Measurements from ENCODE around the gene PIK3C2B. TPM values are rescaled to one million over a fixed set of nuclear protein-coding genes. Genes with fewer than 3 reads are reported as not detected.

The PIK3C2B gene
- total and polyA plus RNA-seq, 9 donors, result 5.6 to 26.0 (median 11.0) TPM

DNA sequence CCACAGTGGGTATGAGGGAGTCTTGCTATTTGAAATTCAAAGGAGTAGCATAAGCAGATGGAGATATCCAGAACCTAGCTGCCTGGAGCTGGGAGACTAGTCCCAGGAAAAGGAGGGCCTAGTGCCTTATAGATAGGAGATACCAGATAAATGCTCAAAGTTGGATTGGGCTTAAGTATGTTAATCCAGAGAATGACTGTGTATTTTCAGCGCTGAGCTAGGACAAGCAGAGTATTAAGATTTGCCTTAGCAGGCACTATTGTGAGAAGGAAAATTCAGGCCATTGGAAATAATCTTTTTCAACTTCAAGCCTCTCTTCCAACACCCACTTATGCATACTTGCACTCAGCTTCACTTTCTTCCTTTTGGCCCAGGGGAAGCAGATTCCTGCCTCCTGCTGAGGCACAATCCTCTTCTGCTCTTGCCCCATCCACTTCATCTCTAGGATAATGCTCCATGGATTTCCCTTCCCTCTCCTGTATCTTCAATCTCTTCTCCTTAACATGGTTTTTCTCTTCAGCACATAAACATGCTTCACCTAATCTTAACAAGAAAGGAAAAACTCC is 21.1 kb downstream of the PIK3C2B start:
- Histone ChIP-seq H3K27me3 (no peaks in the 10 kb centered on the region), H3K36me3 (no peaks in the 10 kb centered on the region), H3K27ac (no peak overlapping the region), H3K4me1 (ENCODE audit: insufficient read depth) (no peaks in the 10 kb centered on the region), H3K9me3 (no peaks in the 10 kb centered on the region), H3K4me3 (no peak overlapping the region)
- DNase-seq, result no peak
- intact Hi-C loops (cut with DNase I), result no loop called here
- WGBS, 3 donors, result 74 to 92% (median 86%) methylated on average over 1 of the region's 1 CpG
- no peak for TF ChIP-seq EP300 (IDR thresholded peaks at IDR 0.05)
- no peak for TF ChIP-seq POLR2A (IDR thresholded peaks at IDR 0.05)
- TF ChIP-seq, protein P1, sequence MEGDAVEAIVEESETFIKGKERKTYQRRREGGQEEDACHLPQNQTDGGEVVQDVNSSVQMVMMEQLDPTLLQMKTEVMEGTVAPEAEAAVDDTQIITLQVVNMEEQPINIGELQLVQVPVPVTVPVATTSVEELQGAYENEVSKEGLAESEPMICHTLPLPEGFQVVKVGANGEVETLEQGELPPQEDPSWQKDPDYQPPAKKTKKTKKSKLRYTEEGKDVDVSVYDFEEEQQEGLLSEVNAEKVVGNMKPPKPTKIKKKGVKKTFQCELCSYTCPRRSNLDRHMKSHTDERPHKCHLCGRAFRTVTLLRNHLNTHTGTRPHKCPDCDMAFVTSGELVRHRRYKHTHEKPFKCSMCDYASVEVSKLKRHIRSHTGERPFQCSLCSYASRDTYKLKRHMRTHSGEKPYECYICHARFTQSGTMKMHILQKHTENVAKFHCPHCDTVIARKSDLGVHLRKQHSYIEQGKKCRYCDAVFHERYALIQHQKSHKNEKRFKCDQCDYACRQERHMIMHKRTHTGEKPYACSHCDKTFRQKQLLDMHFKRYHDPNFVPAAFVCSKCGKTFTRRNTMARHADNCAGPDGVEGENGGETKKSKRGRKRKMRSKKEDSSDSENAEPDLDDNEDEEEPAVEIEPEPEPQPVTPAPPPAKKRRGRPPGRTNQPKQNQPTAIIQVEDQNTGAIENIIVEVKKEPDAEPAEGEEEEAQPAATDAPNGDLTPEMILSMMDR (IDR thresholded peaks at IDR 0.05), result no peak

DNA sequence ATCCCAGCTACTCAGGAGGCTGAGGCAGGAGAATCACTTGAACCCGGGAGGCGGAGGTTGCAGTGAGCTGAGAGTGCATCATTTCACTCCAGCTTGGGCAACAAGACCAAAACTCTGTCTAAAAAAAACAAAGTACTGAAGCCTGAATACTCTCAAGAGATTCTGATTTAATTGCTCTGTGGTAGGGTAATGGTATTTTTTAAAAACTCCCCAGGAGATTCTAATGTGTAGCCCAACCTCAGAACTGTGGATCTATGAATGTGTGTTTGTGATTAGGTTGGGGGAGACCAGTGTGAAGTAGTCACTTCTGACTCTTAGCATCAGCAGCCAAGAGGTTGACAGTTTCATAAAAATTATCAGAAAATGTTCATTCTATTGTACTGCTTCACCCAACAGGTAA is 21.9 kb downstream of the PIK3C2B start:
- no peak for DNase-seq
- no peak overlapping the region for H3K27ac ChIP-seq
- intact Hi-C loops (cut with DNase I), result no loop called here
- no peaks in the 10 kb centered on the region for H3K9me3 ChIP-seq
- no peaks in the 10 kb centered on the region for H3K4me1 ChIP-seq (ENCODE audit: insufficient read depth)
- WGBS, 3 donors, result 92 to 100% (median 98%) methylated on average over 2 of the region's 2 CpGs
- no peaks in the 10 kb centered on the region for H3K27me3 ChIP-seq
- TF ChIP-seq, protein P1 (IDR thresholded peaks at IDR 0.05), result no peak
- TF ChIP-seq EP300 (IDR thresholded peaks at IDR 0.05) (no peak), POLR2A (IDR thresholded peaks at IDR 0.05) (no peak)
- no peak overlapping the region for H3K4me3 ChIP-seq
- H3K36me3 ChIP-seq, result no peaks in the 10 kb centered on the region

DNA sequence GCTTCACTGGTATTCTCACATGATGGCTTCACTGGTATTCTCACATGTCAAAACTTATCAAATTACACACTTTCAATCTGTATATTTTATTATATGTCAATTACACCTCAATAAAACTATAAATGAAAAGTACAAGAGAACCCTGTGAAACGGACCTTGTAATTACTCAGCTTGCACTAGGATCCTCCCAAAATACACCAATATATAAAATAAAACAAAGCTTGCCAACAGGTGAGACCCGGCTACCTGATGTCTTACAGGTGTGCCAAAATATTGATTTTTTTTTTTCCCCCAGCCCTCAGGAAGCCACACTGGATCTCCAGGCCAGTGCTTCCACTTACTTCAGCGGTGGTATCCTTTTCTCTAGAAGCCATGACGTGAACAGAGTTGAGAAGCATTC is 22.9 kb downstream of the PIK3C2B start:
- no peak for DNase-seq
- 92 to 96% (median 94%) methylated on average over 4 of the region's 4 CpGs for WGBS, 3 donors
- no peak overlapping the region for H3K27ac ChIP-seq
- TF ChIP-seq EP300 (IDR thresholded peaks at IDR 0.05), result no peak
- TF ChIP-seq, protein P1 (IDR thresholded peaks at IDR 0.05), result no peak
- TF ChIP-seq POLR2A (IDR thresholded peaks at IDR 0.05), result no peak
- intact Hi-C loops (cut with DNase I), result no loop called here
- no peaks in the 10 kb centered on the region for H3K9me3 ChIP-seq
- H3K4me3 ChIP-seq, result no peak overlapping the region
- H3K27me3 ChIP-seq, result no peaks in the 10 kb centered on the region
- H3K4me1 ChIP-seq (ENCODE audit: insufficient read depth), result no peaks in the 10 kb centered on the region
- H3K36me3 ChIP-seq, result no peaks in the 10 kb centered on the region

DNA sequence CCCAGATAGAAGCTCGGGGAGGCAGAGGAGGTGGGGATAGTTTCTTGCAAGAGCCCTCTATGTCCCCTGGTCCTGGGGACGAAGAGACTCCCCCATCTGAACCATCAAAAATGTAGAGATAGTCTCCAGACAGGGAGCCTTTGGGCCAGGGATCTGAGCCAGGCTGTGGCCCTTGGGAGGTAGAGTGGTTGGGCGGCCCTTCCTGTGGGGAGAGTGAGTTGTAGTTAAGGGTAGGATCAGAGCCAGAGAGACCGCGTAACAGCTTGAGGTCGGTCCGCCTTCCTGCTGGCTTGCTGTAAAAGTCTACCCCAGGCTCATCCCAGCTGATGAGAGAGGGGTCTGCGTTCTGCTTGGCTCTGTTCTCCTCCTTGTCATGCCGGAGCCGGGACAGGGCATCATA is 25.3 kb downstream of the PIK3C2B start:
- TF ChIP-seq, protein P1 (IDR thresholded peaks at IDR 0.05), result no peak
- no peak for TF ChIP-seq EP300 (IDR thresholded peaks at IDR 0.05)
- no peak for TF ChIP-seq POLR2A (IDR thresholded peaks at IDR 0.05)
- Histone ChIP-seq H3K27ac (no peak overlapping the region), H3K36me3 (no peaks in the 10 kb centered on the region), H3K9me3 (no peaks in the 10 kb centered on the region), H3K4me3 (no peak overlapping the region), H3K4me1 (ENCODE audit: insufficient read depth) (no peaks in the 10 kb centered on the region), H3K27me3 (no peaks in the 10 kb centered on the region)
- DNase-seq, result no peak
- intact Hi-C loops (cut with DNase I), result no loop called here
- 93 to 94% (median 93%) methylated on average over 10 of the region's 10 CpGs for WGBS, 3 donors

Data from ovary (tissue), 9 donors.